SK-N-SH treated with all-trans-retinoic acid at 6 μM for 48 hours (cell line): Measurements from ENCODE around the gene FIGLA.

Experiments used
- OSR1 ChIP-seq: fragments of 250-450 bp; sonication (Bioruptor Pico); IDR thresholded peaks from 2 replicates; pipeline ENCODE4 v1.8.0; 2022; ENCODE audit warnings: moderate library complexity, mild to moderate bottlenecking, inconsistent platforms
- RARB ChIP-seq: fragments of 250-450 bp; sonication (Bioruptor Pico); IDR thresholded peaks from 2 replicates; pipeline ENCODE4 v1.8.0; 2021; ENCODE audit warnings: mild to moderate bottlenecking, moderate library complexity
- ZC3H10 ChIP-seq: fragments of 250-450 bp; sonication (Bioruptor Pico); IDR thresholded peaks from 2 replicates; pipeline ENCODE4 v1.5.1; 2021; ENCODE audit warnings: mild to moderate bottlenecking, moderate library complexity
- ZFP30 ChIP-seq: fragments of 450-650 bp; formaldehyde crosslinking; IDR thresholded peaks from 2 replicates; pipeline ENCODE4 v1.5.0; 2022; ENCODE audit warnings: mild to moderate bottlenecking, moderate library complexity
- ZNF565 ChIP-seq: fragments of 450-650 bp; formaldehyde crosslinking; conservative IDR thresholded peaks from 2 replicates; pipeline ENCODE4 v1.5.0; 2020; ENCODE audit warnings: low read depth, mild to moderate bottlenecking, moderate library complexity
- TF ChIP-seq, protein P1 (sequence below): fragments of 250-450 bp; sonication (Bioruptor Pico); IDR thresholded peaks from 2 replicates; pipeline ENCODE4 v1.8.0; 2020; ENCODE audit warnings: mild to moderate bottlenecking, moderate library complexity, borderline replicate concordance
- TF ChIP-seq, protein P2 (sequence below): fragments of 250-450 bp; sonication (Bioruptor Pico); IDR thresholded peaks from 2 replicates; pipeline ENCODE4 v1.5.1; 2021; ENCODE audit warnings: mild to moderate bottlenecking, moderate library complexity

DNA sequence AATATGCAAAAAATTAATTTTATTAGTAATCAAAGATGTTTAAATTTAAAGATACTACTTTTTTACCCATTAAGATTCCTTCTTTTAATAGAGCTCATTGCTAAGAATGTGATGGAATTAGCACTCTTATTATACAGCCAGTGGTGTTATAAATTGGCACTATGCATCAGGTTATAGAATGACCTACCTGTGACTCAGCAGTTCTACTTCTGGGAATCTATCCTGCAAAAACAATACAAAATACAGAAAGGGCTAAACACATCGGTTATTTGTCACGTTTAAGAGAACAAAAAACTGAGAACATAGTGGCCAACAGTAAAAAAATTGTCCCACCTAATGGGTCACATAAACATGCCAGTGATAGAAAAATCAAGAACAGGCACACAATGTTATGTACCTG, 13.0 kb downstream of the FIGLA start:
- TF ChIP-seq, protein P1, sequence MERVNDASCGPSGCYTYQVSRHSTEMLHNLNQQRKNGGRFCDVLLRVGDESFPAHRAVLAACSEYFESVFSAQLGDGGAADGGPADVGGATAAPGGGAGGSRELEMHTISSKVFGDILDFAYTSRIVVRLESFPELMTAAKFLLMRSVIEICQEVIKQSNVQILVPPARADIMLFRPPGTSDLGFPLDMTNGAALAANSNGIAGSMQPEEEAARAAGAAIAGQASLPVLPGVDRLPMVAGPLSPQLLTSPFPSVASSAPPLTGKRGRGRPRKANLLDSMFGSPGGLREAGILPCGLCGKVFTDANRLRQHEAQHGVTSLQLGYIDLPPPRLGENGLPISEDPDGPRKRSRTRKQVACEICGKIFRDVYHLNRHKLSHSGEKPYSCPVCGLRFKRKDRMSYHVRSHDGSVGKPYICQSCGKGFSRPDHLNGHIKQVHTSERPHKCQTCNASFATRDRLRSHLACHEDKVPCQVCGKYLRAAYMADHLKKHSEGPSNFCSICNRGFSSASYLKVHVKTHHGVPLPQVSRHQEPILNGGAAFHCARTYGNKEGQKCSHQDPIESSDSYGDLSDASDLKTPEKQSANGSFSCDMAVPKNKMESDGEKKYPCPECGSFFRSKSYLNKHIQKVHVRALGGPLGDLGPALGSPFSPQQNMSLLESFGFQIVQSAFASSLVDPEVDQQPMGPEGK (CRISPR knock-in tag), result no peak
- TF ChIP-seq, protein P2, sequence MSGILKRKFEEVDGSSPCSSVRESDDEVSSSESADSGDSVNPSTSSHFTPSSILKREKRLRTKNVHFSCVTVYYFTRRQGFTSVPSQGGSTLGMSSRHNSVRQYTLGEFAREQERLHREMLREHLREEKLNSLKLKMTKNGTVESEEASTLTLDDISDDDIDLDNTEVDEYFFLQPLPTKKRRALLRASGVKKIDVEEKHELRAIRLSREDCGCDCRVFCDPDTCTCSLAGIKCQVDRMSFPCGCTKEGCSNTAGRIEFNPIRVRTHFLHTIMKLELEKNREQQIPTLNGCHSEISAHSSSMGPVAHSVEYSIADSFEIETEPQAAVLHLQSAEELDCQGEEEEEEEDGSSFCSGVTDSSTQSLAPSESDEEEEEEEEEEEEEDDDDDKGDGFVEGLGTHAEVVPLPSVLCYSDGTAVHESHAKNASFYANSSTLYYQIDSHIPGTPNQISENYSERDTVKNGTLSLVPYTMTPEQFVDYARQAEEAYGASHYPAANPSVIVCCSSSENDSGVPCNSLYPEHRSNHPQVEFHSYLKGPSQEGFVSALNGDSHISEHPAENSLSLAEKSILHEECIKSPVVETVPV (CRISPR knock-in tag), result no peak
- TF ChIP-seq ZNF565 (no peak), OSR1 (CRISPR knock-in tag) (no peak), ZC3H10 (no peak), RARB (CRISPR knock-in tag) (no peak), ZFP30 (CRISPR knock-in tag) (no peak)
